Lower lobe of right lung (tissue), 2 donors: ENCODE measurements around the gene ZNF503. TPM values are rescaled to one million over a fixed set of nuclear protein-coding genes. Genes with fewer than 3 reads are reported as not detected.

ENCODE experiments used
- ATAC-seq, 2 donors: fragments of 200-7000 bp; cut with Tn5 transposase; one replicate each; pipeline ENCODE4 v1.9.1; 2020 to 2022; ENCODE audit warnings: mild to moderate bottlenecking in 2 of 2, moderate library complexity in 2 of 2
- DNase-seq: peaks from one replicate; pipeline ENCODE4 v3.0.0-alpha.2; 2020
- H3K27ac ChIP-seq: fragments of 200-600 bp; one replicate; pipeline ENCODE4 v1.8.0; 2022
- H3K27me3 ChIP-seq: fragments of 200-600 bp; one replicate; pipeline ENCODE4 v1.8.0; 2022; ENCODE audit warnings: low read depth
- H3K36me3 ChIP-seq: fragments of 200-600 bp; one replicate; pipeline ENCODE4 v1.8.0; 2022; ENCODE audit warnings: mild to moderate bottlenecking
- H3K4me1 ChIP-seq: fragments of 200-600 bp; one replicate; pipeline ENCODE4 v1.8.0; 2022
- H3K4me3 ChIP-seq: fragments of 200-600 bp; one replicate; pipeline ENCODE4 v1.8.0; 2022; ENCODE audit warnings: mild to moderate bottlenecking
- H3K9me3 ChIP-seq: fragments of 200-600 bp; one replicate; pipeline ENCODE4 v1.8.0; 2022
- CTCF ChIP-seq: fragments of 200-600 bp; IDR thresholded peaks from one replicate; pipeline ENCODE4 v1.8.0; 2022; ENCODE audit warnings: antibody characterized with exemption, mild to moderate bottlenecking
- intact Hi-C: fragments of 100-400 bp; cut with DNase I; formaldehyde crosslinking; loops from one replicate; pipeline ENCODE4 v1.11.0; 2022
- long read RNA-seq: library from polyadenylated mRNA; unstranded; transcript quantifications from one replicate; pipeline ENCODE4 v2.0.0, GENCODE V29; 2021
- total RNA-seq: library from RNA; stranded (reverse); fragmentation: NEBNext Ultra II Directional; extraction: Animal tissue kit (Norgen Biotek cat#: 25700); gene quantifications from one replicate; pipeline ENCODE4 v1.2.1, GENCODE V29; 2021
- donor health status: DM: no; HTN: yes; CAD: no; lungs with severe emphysema.

The ZNF503 gene
- total RNA-seq, result 28.3 TPM
- long read RNA-seq, transcript ZNF503-201 (2 exons, 3,347 nt), result major isoform, 5 of 43 reads
- long read RNA-seq, partial matches to known transcripts, result 0 of 43 reads
- long read RNA-seq, other reads (novel, unspliced or antisense), result 38 of 43 reads

- H3K27ac ChIP-seq, result peak within 1 kb of the TSS; percentile 97
- TF ChIP-seq CTCF, result peak; percentile 8
- H3K4me1 ChIP-seq, result peaks cover 15% of the 10 kb centered on the region
- DNase-seq (peak; percentile 97), ATAC-seq (peak; percentile 81 to 85)
- H3K36me3 ChIP-seq, result peaks cover 16% of the 10 kb centered on the region
- no peaks in the 10 kb centered on the region for H3K9me3 ChIP-seq
- peaks cover 14% of the 10 kb centered on the region for H3K27me3 ChIP-seq
- H3K4me3 ChIP-seq, result peak within 1 kb of the TSS; percentile 93
- intact Hi-C loops, result loop anchor here (10.0 kb wide), 1 partner anchor 903 kb away; no protein-coding TSS in a partner anchor
These were observed at the start of gene ZNF503 for GRCh38 chr10:75401569-75402485. TSS of gene ZNF503 (minus strand) at chr10:75401764. CDS start at chr10:75401419, 345 bp downstream.

- Histone ChIP-seq H3K9me3 (no peaks in the 10 kb centered on the region), H3K36me3 (peaks cover 4% of the 10 kb centered on the region), H3K4me1 (peaks cover 10% of the 10 kb centered on the region), H3K27me3 (no peaks in the 10 kb centered on the region), H3K4me3 (no peak overlapping the region), H3K27ac (no peak overlapping the region)
- no peak for TF ChIP-seq CTCF
- no peak for DNase-seq
- intact Hi-C loops, result no loop called here
- ATAC-seq, result no peak
These were observed 49.4 kb upstream of the ZNF503 start for GRCh38 chr10:75450644-75451640.

GRCh38 chr10:75450075-75450445, 48.5 kb upstream of the ZNF503 start:
- intact Hi-C loops, result no loop called here
- H3K4me1 ChIP-seq, result peaks cover 10% of the 10 kb centered on the region
- H3K27me3 ChIP-seq, result no peaks in the 10 kb centered on the region
- no peak overlapping the region for H3K27ac ChIP-seq
- DNase-seq (no peak), ATAC-seq (no peak)
- no peak overlapping the region for H3K4me3 ChIP-seq
- no peaks in the 10 kb centered on the region for H3K36me3 ChIP-seq
- no peak for TF ChIP-seq CTCF
- H3K9me3 ChIP-seq, result peaks cover under 1% of the 10 kb centered on the region

- Histone ChIP-seq H3K4me3 (no peak overlapping the region), H3K27ac (no peak overlapping the region), H3K27me3 (no peaks in the 10 kb centered on the region), H3K4me1 (peaks cover 10% of the 10 kb centered on the region), H3K9me3 (peaks cover 4% of the 10 kb centered on the region), H3K36me3 (no peaks in the 10 kb centered on the region)
- DNase-seq (no peak), ATAC-seq (no peak)
- no peak for TF ChIP-seq CTCF
- intact Hi-C loops, result no loop called here
These were observed 48.0 kb upstream of the ZNF503 start for GRCh38 chr10:75449382-75450074.

GRCh38 chr10:75448166-75448565, 46.6 kb upstream of the ZNF503 start:
- ATAC-seq, result no peak
- no peaks in the 10 kb centered on the region for H3K27me3 ChIP-seq
- H3K4me3 ChIP-seq, result no peak overlapping the region
- DNase-seq, result no peak
- intact Hi-C loops, result no loop called here
- TF ChIP-seq CTCF, result no peak
- H3K27ac ChIP-seq, result no peak overlapping the region
- H3K9me3 ChIP-seq, result peaks cover 16% of the 10 kb centered on the region
- H3K4me1 ChIP-seq, result peaks cover 10% of the 10 kb centered on the region
- no peaks in the 10 kb centered on the region for H3K36me3 ChIP-seq
